ENCODE results near the gene S100A12.

S100A12 gene

DNA sequence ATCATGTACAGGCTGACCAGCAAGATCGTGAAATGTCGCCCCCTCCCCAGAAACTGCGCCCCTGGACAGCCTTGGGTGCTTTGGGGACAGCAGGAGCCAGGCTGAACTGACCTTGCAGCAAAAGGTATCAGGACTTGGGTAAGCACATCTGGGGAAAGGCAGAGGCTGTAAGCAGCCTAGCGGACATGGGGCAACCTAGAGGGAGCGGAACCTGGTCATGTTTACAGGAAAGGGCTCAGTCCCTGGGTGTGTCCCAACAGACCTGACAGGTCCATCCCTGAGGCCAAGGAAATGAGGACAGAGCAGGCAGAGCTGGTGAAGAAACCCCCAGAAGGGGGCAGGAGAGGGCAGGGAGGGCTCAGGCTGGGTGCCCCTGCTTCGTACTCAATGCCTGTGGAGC, 18.5 kb upstream of the S100A12 start:
- peak; percentile 25; the same call in 1 of the 3 replicates for ATAC-seq
- TF ChIP-seq ZFP30 (CRISPR knock-in tag; IDR thresholded peaks at IDR 0.05): no peak
- no peak for TF ChIP-seq ARNTL (CRISPR knock-in tag; IDR thresholded peaks at IDR 0.05; ENCODE audit: borderline replicate concordance, low read depth)
- TF ChIP-seq CSRNP3 (CRISPR knock-in tag; IDR thresholded peaks at IDR 0.05): no peak
- TF ChIP-seq, protein P1, sequence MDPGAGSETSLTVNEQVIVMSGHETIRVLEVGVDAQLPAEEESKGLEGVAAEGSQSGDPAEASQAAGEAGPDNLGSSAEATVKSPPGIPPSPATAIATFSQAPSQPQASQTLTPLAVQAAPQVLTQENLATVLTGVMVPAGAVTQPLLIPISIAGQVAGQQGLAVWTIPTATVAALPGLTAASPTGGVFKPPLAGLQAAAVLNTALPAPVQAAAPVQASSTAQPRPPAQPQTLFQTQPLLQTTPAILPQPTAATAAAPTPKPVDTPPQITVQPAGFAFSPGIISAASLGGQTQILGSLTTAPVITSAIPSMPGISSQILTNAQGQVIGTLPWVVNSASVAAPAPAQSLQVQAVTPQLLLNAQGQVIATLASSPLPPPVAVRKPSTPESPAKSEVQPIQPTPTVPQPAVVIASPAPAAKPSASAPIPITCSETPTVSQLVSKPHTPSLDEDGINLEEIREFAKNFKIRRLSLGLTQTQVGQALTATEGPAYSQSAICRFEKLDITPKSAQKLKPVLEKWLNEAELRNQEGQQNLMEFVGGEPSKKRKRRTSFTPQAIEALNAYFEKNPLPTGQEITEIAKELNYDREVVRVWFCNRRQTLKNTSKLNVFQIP (CRISPR knock-in tag; IDR thresholded peaks at IDR 0.05; ENCODE audit: borderline replicate concordance, low read depth): no peak
- TF ChIP-seq ZC3H10 (CRISPR knock-in tag; IDR thresholded peaks at IDR 0.05): no peak
- no peak for TF ChIP-seq ISL1 (CRISPR knock-in tag; IDR thresholded peaks at IDR 0.05)
- TF ChIP-seq CSDC2 (CRISPR knock-in tag; IDR thresholded peaks at IDR 0.05): no peak
- TF ChIP-seq GLIS3 (CRISPR knock-in tag; IDR thresholded peaks at IDR 0.05): no peak
- no peak for TF ChIP-seq RARB (CRISPR knock-in tag; IDR thresholded peaks at IDR 0.05)
- no peak for TF ChIP-seq SNAI2 (CRISPR knock-in tag; IDR thresholded peaks at IDR 0.05)
- no peak for TF ChIP-seq CREB5 (CRISPR knock-in tag; IDR thresholded peaks at IDR 0.05; ENCODE audit: low read depth)

DNA sequence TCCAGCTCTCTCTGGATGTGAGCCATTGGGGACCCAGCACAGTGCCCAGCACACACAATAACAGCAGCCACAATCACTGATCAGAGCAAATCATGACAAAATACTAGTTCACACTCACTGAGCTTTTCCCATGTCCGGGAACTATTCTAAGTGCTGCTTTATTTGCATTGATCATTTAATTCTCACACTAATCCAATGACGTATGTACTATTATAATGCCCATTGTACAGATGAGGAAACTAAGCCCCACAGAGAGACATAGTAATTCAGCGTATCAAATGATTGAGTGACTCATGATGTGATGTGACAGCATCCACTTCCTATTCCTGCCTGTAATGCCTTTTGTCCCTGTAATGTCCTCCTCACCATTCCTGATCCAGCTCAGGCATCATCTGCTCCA, 17.4 kb upstream of the S100A12 start:
- TF ChIP-seq ZNF8 (CRISPR knock-in tag; IDR thresholded peaks at IDR 0.05): no peak
- no peak for TF ChIP-seq RARB (CRISPR knock-in tag; IDR thresholded peaks at IDR 0.05)
- TF ChIP-seq TOX (CRISPR knock-in tag; IDR thresholded peaks at IDR 0.05; ENCODE audit: borderline replicate concordance): no peak
- TF ChIP-seq CREB5 (CRISPR knock-in tag; IDR thresholded peaks at IDR 0.05; ENCODE audit: low read depth): no peak
- TF ChIP-seq PPARA (CRISPR knock-in tag; IDR thresholded peaks at IDR 0.05; ENCODE audit: borderline replicate concordance): no peak
- TF ChIP-seq, protein P1 (CRISPR knock-in tag; IDR thresholded peaks at IDR 0.05; ENCODE audit: borderline replicate concordance, low read depth): no peak
- no peak for TF ChIP-seq ZFP3 (CRISPR knock-in tag; IDR thresholded peaks at IDR 0.05)
- no peak for TF ChIP-seq TSHZ2 (CRISPR knock-in tag; IDR thresholded peaks at IDR 0.05)
- TF ChIP-seq BACH2 (CRISPR knock-in tag; IDR thresholded peaks at IDR 0.05; ENCODE audit: borderline replicate concordance): no peak
- no peak for TF ChIP-seq TCF4 (CRISPR knock-in tag; IDR thresholded peaks at IDR 0.05; ENCODE audit: borderline replicate concordance)
- no peak for TF ChIP-seq OSR1 (CRISPR knock-in tag; IDR thresholded peaks at IDR 0.05)
- no peak for ATAC-seq

GRCh38 chr1:153392258-153392657, 16.8 kb upstream of the S100A12 start:
- TF ChIP-seq ISL1 (CRISPR knock-in tag; IDR thresholded peaks at IDR 0.05) (no peak), ARNTL (CRISPR knock-in tag; IDR thresholded peaks at IDR 0.05; ENCODE audit: borderline replicate concordance, low read depth) (no peak), ZNF8 (CRISPR knock-in tag; IDR thresholded peaks at IDR 0.05) (no peak), TSHZ2 (CRISPR knock-in tag; IDR thresholded peaks at IDR 0.05) (no peak), SNAI2 (CRISPR knock-in tag; IDR thresholded peaks at IDR 0.05) (no peak), CSDC2 (CRISPR knock-in tag; IDR thresholded peaks at IDR 0.05) (no peak)
- no peak for ATAC-seq

All from SK-N-SH treated with all-trans-retinoic acid at 6 μM for 48 hours (cell line).